GM19193 (cell line): Measurements from ENCODE around the gene BDH1.

ENCODE experiments used
- POLR2A ChIP-seq: IDR thresholded peaks from 4 replicates; pipeline ENCODE4 v1.6.1; 2011; ENCODE audit not compliant: insufficient read depth, insufficient read length; ENCODE audit errors: extremely low read depth

The BDH1 gene

GRCh38 chr3:197465197-197465995 lies 90.4 kb downstream of the BDH1 start:
- no peak for TF ChIP-seq POLR2A

DNA sequence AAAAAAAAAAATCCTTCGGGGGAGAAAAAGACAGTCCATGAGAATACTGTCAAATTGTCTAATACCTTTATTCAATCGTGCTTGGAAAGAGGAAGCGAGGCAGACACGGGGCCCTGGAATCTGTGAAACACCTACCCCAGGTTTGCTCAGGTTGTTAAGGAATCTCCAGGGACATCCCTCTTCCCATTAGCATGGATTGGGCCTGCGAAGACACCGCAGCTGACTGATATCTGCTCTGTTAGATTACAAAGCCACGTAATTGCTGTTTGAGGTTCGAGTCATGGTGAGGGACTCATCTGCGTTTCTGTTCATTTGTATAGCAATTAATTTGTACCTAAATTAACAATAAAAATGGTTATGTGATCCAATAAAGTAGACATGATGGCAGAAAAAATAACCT lies 91.0 kb downstream of the BDH1 start:
- no peak for TF ChIP-seq POLR2A

DNA sequence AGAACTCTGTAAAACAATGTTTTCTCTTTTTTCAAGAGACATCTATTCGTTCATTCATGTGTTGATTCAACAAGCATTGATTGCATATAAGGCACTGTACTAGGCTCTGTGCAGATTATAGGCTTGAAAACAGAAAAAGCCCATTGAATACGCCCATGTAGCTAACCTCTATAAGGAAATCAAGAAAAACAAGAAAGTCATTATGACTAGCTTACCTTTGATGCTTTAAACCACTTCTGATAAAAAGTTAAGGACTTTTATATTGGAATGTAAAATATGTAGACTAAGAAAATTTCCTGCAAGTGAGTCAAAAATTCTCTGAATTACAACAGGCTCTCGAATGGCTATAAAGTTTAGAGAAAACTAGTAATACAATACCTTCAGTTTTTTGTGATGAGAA lies 92.5 kb downstream of the BDH1 start:
- no peak for TF ChIP-seq POLR2A

DNA sequence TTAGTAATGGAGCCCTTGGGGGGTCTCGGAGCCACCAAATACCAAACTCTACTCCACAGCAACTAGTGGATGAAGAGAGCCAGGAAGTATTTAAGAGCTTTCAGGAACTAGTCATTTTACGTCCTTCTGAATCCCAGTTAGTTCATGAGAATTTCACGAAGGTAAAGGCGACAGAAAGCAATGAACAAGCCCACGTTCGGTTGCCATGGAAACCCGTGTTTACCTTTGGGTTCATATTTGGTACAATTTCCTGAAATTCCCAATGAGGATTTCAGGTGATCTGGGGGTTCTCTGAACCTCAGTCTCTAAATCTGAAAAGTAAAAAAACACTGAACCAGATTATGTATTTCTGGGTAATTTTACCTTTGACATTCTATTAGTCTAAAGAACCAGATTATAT lies 93.0 kb downstream of the BDH1 start:
- no peak for TF ChIP-seq POLR2A

- TF ChIP-seq POLR2A = no peak
Measured at GRCh38 chr3:197460639-197461038, 95.1 kb downstream of the BDH1 start.

DNA sequence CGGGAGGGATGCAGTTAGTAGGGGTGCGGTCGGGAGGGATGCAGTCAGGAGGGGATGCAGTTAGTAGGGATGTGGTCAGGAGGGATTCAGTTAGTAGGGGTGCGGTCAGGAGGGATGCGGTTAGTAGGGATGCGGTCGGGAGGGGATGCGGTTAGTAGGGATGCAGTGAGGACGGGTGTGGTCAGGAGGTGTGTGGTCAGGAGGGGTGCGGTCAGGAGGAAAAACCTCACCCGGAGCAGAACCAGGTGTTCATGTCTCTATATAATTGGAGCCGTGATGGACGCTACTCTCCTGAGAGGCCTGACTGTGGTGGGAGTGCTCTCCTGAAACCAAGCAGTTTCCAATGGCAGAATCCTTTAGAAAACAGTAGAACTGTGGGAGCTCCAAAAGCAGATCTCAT lies 95.8 kb downstream of the BDH1 start:
- no peak for TF ChIP-seq POLR2A
